ENCODE results near the gene S100PBP. TPM values are rescaled to one million over a fixed set of nuclear protein-coding genes. Genes with fewer than 3 reads are reported as not detected.

The S100PBP gene
- total and polyA plus RNA-seq, 2 of the 13 experiments (the other 11 are each of a cell fraction or from before 2014, with no cell fraction given) = 20.4 to 26.1 TPM

DNA sequence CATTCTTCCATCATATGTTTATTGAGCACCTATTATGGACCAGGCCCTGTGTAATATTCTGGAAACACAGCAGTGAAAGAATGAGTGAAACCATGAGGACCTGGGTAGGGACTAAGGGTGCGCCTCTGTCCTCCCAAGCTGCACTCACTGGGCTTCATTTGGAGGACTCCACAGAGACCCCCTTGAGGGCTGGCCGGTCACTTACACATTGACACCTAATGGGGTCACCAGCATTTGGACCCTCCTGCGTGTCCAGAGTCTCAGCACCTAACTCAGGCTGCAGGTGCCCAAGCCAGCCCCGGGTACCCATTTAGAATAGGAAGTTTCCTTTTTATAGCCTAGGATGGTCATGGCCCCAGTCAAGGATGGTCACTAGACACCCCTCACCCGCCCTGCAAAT lies 56.0 kb downstream of the S100PBP start:
- Histone ChIP-seq H3K4me3 (replicated peaks in 1 of 3; ENCODE audit: insufficient read depth in 1 of 3, low read depth in 2 of 3, low read length in 3 of 3) (no peak overlapping the region), H3K27ac (ENCODE audit: extremely low read length, insufficient read depth, low read length) (no peak overlapping the region), H3K9me3 (ENCODE audit: low read length) (no peaks in the 10 kb centered on the region), H3K4me2 (ENCODE audit: low read depth, low read length) (no peak overlapping the region), H3K79me2 (ENCODE audit: insufficient read depth, low read length) (no peaks in the 10 kb centered on the region), H3K4me1 (ENCODE audit: insufficient read depth, low read length) (peaks cover 36% of the 10 kb centered on the region), H4K20me1 (ENCODE audit: insufficient read depth, low read length) (peaks cover 5% of the 10 kb centered on the region), H3K36me3 (replicated peaks in 1 of 2; ENCODE audit: control insufficient read depth in 1 of 2, insufficient read depth in 2 of 2, low read length in 2 of 2) (no peaks in the 10 kb centered on the region), H2AFZ (ENCODE audit: low read length) (no peak overlapping the region), H3K9ac (ENCODE audit: insufficient read depth, low read depth, low read length) (no peak overlapping the region), H3K27me3 (ENCODE audit: control insufficient read depth in 1 of 2, insufficient read depth in 2 of 2, low read length in 2 of 2) (peaks cover 0 to 28% of the 10 kb centered on the region in 2 experiments; a peak in 3 of 5 replicates)
- no peak for TF ChIP-seq EZH2 (conservative IDR thresholded peaks at IDR 0.05; ENCODE audit: low read depth, low read length)
- no peak for TF ChIP-seq ZNF232 (CRISPR knock-in tag; IDR thresholded peaks at IDR 0.05; ENCODE audit: borderline replicate concordance)
- TF ChIP-seq CBX1 (IDR thresholded peaks at IDR 0.05; ENCODE audit: low read depth) = no peak
- no peak for TF ChIP-seq ZNF564 (CRISPR knock-in tag; IDR thresholded peaks at IDR 0.05)
- no peak for TF ChIP-seq SALL2 (CRISPR knock-in tag; IDR thresholded peaks at IDR 0.05)
- TF ChIP-seq ZNF619 (CRISPR knock-in tag; IDR thresholded peaks at IDR 0.05) = no peak
- TF ChIP-seq NR2F6 (IDR thresholded peaks at IDR 0.05) = no peak
- TF ChIP-seq NR2F6 (CRISPR knock-in tag; IDR thresholded peaks at IDR 0.05) = no peak
- TF ChIP-seq MYC (CRISPR knock-in tag; IDR thresholded peaks at IDR 0.05; ENCODE audit: borderline replicate concordance) = no peak
- TF ChIP-seq ZNF75D (CRISPR knock-in tag; IDR thresholded peaks at IDR 0.05; ENCODE audit: borderline replicate concordance) = no peak
- no peak for TF ChIP-seq AGO1 (IDR thresholded peaks at IDR 0.05; ENCODE audit: low read depth, low read length, poor library complexity, severe bottlenecking)
- TF ChIP-seq GTF2F1 (IDR thresholded peaks at IDR 0.05; ENCODE audit: low read length) = no peak
- TF ChIP-seq, protein P1, sequence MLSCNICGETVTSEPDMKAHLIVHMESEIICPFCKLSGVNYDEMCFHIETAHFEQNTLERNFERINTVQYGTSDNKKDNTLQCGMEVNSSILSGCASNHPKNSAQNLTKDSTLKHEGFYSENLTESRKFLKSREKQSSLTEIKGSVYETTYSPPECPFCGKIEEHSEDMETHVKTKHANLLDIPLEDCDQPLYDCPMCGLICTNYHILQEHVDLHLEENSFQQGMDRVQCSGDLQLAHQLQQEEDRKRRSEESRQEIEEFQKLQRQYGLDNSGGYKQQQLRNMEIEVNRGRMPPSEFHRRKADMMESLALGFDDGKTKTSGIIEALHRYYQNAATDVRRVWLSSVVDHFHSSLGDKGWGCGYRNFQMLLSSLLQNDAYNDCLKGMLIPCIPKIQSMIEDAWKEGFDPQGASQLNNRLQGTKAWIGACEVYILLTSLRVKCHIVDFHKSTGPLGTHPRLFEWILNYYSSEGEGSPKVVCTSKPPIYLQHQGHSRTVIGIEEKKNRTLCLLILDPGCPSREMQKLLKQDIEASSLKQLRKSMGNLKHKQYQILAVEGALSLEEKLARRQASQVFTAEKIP (CRISPR knock-in tag; IDR thresholded peaks at IDR 0.05; ENCODE audit: borderline replicate concordance) = no peak
- TF ChIP-seq ZNF569 (CRISPR knock-in tag; IDR thresholded peaks at IDR 0.05; ENCODE audit: borderline replicate concordance) = no peak
- TF ChIP-seq, protein P2, sequence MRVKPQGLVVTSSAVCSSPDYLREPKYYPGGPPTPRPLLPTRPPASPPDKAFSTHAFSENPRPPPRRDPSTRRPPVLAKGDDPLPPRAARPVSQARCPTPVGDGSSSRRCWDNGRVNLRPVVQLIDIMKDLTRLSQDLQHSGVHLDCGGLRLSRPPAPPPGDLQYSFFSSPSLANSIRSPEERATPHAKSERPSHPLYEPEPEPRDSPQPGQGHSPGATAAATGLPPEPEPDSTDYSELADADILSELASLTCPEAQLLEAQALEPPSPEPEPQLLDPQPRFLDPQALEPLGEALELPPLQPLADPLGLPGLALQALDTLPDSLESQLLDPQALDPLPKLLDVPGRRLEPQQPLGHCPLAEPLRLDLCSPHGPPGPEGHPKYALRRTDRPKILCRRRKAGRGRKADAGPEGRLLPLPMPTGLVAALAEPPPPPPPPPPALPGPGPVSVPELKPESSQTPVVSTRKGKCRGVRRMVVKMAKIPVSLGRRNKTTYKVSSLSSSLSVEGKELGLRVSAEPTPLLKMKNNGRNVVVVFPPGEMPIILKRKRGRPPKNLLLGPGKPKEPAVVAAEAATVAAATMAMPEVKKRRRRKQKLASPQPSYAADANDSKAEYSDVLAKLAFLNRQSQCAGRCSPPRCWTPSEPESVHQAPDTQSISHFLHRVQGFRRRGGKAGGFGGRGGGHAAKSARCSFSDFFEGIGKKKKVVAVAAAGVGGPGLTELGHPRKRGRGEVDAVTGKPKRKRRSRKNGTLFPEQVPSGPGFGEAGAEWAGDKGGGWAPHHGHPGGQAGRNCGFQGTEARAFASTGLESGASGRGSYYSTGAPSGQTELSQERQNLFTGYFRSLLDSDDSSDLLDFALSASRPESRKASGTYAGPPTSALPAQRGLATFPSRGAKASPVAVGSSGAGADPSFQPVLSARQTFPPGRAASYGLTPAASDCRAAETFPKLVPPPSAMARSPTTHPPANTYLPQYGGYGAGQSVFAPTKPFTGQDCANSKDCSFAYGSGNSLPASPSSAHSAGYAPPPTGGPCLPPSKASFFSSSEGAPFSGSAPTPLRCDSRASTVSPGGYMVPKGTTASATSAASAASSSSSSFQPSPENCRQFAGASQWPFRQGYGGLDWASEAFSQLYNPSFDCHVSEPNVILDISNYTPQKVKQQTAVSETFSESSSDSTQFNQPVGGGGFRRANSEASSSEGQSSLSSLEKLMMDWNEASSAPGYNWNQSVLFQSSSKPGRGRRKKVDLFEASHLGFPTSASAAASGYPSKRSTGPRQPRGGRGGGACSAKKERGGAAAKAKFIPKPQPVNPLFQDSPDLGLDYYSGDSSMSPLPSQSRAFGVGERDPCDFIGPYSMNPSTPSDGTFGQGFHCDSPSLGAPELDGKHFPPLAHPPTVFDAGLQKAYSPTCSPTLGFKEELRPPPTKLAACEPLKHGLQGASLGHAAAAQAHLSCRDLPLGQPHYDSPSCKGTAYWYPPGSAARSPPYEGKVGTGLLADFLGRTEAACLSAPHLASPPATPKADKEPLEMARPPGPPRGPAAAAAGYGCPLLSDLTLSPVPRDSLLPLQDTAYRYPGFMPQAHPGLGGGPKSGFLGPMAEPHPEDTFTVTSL (CRISPR knock-in tag; IDR thresholded peaks at IDR 0.05; ENCODE audit: borderline replicate concordance) = no peak
- no peak for TF ChIP-seq ATRX (CRISPR knock-in tag; IDR thresholded peaks at IDR 0.05; ENCODE audit: borderline replicate concordance)
- TF ChIP-seq KDM5B (CRISPR knock-in tag; IDR thresholded peaks at IDR 0.05; ENCODE audit: borderline replicate concordance) = no peak
- TF ChIP-seq, protein P3, sequence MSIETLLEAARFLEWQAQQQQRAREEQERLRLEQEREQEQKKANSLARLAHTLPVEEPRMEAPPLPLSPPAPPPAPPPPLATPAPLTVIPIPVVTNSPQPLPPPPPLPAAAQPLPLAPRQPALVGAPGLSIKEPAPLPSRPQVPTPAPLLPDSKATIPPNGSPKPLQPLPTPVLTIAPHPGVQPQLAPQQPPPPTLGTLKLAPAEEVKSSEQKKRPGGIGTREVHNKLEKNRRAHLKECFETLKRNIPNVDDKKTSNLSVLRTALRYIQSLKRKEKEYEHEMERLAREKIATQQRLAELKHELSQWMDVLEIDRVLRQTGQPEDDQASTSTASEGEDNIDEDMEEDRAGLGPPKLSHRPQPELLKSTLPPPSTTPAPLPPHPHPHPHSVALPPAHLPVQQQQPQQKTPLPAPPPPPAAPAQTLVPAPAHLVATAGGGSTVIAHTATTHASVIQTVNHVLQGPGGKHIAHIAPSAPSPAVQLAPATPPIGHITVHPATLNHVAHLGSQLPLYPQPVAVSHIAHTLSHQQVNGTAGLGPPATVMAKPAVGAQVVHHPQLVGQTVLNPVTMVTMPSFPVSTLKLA (IDR thresholded peaks at IDR 0.05) = no peak
- ATAC-seq (no peak), FAIRE-seq (no peak), DNase-seq (ENCODE audit: low spot score) (no peak)
- ChIA-PET POLR2A (no interaction called here), CTCF (ENCODE audit: low intra/inter-chr PET ratio, low total read pairs) (no interaction called here)
- in situ Hi-C loops (cut with HindIII; ENCODE audit: extremely low pct_ligation_motif_present, low pct_unique_long_range_greater_than_20kb) = loop anchor here (10.0 kb wide), 1 partner anchor 49 kb away; no protein-coding TSS in a partner anchor
- intact Hi-C loops (cut with micrococcal nuclease; ENCODE audit: unreplicated experiment) = loop anchor here (5.0 to 10.0 kb wide), 3 partner anchors 56 to 351 kb away; partner anchors contain the start of genes S100PBP and YARS1
- no TSS peak for BruUV-seq (replicated peaks)
- WGBS (ENCODE audit: low lambda C conversion rate) = 11% methylated on average over 1 of the region's 5 CpGs
